GM21390 (cell line): ENCODE data around the gene CDCA7.
"Not testable (repeated sequence)": the region's sequence is repeated elsewhere in the genome, so short reads cannot be mapped to it uniquely, and the experiment has no call there.

Experiments
- ATAC-seq: cut with Tn5 transposase; IDR thresholded peaks from one replicate; pipeline ENCODE4 v1.9.1; 2021; ENCODE audit not compliant: unreplicated experiment

CDCA7 gene

DNA sequence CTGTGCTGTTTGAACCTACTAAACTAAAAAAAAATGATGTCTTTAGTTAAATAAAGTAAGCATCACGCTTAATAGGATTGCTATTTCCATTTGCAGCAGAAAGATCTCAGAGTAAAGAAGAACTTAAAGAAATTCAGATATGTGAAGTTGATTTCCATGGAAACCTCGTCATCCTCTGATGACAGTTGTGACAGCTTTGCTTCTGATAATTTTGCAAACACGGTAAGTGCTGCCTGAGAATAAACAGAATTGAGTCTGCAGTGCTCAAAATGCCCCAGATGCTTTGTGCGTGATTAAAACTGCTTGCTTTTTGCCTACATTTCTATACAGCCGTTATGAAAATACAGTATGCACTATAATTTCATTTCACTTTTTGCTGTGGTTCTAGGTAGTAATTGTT lies 3.9 kb downstream of the CDCA7 start:
- no peak for ATAC-seq

DNA sequence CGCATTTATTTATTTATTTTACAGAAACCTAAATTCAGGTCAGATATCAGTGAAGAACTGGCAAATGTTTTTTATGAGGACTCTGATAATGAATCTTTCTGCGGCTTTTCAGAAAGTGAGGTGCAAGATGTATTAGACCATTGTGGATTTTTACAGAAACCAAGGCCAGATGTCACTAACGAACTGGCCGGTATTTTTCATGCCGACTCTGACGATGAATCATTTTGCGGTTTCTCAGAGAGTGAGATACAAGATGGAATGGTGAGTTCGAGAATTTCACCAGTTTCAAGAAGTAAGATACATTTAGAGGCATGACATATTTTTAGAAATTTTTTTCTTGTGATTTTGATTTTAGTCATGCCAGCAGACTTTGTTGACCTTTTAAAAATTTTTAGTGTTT lies 4.6 kb downstream of the CDCA7 start:
- ATAC-seq, result peak; percentile 40

DNA sequence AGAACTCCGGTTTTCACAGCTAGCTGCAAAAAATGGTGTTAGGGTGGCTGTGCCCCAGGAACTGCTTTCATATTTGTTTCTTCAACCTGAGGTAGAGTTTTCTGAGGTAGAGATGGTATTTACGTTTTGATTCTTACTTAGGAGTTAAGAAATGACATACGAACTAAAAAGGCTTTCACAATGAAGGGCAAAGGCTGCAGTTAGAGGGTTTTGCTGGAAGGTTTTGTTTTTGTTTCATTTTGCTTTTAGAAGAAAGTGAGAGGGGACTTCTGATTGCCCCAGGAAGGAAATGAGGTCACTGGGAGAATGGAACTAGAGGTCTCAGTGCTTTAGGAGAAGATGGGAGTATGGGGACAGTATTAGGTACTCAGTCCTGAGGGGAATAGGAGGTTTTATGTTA lies 15.5 kb downstream of the CDCA7 start:
- ATAC-seq, result no peak

DNA sequence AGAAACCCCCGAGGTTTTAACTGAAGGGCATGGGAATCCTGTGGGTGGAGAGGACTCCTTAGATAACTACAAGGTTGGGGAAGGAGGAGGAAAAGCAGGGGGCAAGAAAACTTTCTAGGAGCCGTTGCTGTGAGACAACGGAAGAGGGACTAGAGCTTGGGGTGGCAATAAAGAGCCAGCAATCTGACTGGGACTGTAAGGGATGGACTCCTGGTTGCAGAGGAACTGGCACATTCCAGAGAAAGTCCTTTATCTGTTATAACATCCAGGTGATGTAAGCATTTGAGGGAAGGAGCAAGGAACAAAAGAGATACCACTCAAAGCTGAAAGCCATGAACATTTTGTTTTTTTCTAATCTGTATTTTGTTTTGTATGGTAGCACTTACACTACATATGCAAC lies 16.4 kb downstream of the CDCA7 start:
- no peak for ATAC-seq

DNA sequence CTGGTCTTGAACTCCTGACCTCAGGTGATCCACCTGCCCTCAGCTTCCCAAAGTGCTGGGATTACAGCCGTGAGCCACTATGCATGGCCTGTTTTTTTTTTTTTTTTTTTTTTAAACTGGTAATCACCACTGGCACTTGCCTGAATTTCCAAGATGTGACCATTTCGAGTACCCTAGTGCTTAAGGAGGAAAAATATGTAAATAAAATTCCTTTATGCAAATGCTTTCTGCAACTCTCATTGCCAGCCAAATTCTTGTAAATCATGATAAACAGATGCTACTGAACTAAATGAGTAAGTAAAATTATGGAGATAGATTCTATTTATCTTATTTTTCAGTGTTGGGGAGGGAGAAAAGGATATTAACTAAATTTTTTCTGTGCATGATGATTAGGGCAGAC lies 18.6 kb downstream of the CDCA7 start:
- no peak for ATAC-seq

DNA sequence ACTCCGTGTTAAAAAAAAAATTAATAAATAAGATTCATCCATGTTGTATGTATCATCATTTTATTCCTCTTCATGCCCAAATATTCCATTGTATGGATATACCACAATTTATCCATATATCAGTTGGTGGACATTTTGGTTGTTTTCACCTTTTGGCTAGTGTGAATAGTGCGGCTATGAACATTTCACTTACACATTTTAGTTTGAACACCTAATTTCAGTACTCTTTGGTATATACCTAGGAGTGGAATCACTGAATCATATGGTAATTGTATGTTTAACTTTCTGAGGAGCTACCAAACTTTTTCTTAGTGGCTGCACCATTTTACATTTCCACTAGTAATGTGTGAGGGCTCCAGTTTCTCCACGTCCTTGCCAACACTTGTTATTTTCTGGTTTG lies 20.0 kb downstream of the CDCA7 start:
- no peak for ATAC-seq

DNA sequence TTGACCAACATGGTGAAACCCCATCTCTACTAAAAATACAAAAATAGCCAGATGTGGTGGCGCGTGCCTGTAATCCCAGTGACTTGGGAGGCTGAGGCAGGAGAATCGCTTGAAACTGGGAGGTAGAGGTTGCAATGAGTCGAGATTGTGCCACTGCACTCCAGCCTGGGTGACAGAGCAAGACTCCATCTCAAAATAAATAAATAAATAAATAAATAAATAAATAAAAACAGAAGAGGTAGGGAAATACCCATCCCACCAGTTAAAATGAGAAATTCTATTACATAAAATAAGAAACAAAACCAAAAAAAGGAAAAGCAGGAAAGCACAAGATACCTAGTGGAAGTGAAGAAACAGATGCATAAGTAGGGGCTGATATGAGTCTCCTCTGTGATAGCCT lies 30.9 kb downstream of the CDCA7 start:
- ATAC-seq, result not testable (repeated sequence)

DNA sequence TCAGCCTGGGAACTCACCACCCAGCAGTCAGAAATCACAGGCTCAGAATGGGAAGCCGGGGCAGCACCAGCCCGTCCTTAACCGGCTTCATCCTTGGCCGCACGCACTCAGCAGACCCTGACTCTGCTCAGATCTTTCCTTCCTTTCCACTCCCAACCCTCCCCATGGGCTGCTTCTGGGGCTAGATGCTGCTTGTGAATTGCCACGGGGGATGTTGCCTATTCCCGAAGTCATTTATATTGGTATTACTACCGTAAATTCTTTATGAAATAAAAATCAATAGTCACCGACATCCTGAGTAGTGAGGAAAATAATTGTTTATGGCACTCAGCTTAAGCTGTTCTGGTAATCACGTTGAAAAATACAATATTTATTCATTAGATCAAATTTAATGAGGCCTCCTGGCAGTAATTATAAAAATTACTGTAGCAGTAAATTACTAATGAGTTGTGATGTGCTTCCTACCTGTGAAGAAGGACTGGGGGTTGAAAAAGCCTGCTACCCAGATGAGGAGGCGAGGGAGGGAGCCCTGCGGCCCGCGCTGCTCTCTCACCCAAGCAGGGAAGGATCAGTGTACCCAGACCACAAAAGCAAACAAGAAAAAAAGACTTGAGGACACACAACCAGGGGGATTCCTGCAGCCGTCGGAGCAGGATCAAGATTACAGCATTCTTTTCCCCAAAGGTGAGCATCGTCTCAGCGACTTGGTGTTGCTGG lies 31.5 kb downstream of the CDCA7 start:
- no peak for ATAC-seq

DNA sequence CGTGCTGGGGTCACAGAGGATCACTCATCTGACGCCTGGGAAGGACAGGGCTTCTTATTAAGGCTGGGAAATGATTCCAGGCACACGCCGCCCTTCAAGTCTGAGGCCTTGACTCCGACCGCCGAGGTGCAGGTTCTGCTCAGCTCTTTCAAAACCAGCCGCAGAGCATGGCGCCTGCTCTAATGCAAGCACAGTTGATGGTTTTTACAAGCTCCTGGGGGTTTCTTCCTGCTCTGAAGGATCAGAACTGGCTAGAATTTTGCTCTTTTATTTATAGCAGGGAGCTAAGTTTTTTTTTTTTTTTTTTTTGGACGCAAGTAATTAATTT lies 32.0 kb downstream of the CDCA7 start:
- no peak for ATAC-seq

DNA sequence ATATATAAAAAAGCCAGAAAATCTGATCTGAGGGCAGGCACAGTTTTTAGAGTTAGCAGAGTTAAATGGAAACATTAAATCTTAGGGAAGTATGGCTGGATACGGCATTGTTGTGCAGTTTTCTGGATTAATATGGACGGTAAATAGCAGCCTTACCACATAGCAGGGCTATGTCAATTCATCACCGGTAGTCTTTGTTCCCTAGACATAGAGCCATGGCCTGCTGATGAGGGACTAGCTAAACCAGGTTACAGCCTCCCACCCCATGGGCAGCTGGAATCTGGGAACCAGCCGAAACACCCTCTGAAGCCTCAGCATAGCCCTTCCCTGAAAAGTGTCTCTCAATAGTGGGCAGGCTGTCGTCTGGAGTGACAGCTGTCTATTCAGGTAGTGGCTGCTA lies 32.4 kb downstream of the CDCA7 start:
- no peak for ATAC-seq

DNA sequence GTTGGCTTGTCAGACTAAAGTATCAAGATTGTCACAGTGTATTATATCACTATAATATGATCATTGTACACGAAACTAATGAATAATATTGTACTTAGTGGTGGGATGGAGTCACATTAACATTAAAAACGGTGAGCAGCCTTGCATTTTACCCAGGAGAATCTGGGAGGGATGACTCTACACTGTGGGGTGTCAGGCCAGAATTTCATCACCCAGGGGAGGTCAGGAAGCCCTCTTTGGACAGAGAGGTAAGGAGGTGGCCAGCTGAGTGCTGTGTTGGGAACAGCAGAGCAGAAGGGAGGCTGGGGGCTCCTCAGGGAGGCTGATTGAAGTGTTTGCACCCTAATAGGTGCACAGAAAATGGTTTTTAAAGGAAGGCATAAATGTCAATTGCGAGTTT lies 33.0 kb downstream of the CDCA7 start:
- no peak for ATAC-seq

DNA sequence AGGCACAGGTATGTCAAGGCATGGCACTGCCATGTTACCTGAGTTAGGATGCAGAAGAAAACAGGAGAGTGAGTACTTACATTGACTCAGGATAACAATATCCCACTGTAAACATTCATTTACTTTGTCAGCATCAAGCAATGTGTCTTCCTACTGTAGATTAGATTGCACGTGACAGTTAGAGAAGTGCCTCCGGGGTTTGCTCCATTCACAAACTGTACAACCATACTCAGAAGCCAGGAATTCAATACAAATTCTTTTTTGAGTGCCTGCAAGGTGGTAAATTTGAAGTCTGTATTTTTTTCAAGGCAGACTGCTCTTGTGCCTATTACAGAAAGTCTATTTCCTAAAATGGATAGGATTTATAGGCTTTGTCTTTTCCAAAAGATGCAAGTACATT lies 34.1 kb downstream of the CDCA7 start:
- no peak for ATAC-seq

DNA sequence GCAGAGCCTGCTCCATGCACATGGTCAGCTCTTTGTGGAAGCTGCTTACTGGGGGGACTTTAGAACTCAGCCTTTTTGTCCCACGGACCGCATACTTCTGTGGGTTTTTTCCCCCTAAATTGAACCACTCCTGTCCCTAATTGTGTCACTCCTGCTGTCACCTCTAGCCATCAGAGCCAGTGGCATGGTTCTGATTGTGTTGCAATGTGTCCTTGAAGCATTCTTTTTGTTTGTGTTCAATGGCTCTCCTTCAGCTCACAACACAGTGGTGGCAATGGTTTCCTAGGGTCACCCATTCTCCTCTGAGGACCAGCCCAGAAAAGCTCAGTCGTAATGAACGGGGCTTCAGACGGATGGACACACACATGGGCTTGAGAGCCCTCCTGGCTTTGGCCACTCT lies 35.4 kb downstream of the CDCA7 start:
- no peak for ATAC-seq

DNA sequence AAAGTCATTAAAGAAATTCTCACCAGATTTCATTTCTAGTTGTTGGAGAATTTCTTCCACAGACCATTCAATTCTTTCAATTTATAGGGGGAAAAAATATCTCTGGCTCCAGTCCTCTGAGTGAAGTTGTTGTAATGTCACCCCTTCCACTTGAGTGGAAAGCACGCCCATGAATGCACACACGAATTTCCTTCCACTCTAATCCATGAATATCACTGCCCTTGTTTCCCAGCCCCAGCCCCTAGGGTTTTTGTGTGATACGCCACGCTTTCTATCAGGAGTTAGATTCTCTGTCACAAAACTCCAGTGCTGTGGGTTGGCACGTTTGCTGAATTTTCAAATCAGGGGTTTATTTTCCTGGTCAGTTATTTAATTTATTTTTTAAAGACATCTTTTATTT lies 38.1 kb downstream of the CDCA7 start:
- no peak for ATAC-seq

DNA sequence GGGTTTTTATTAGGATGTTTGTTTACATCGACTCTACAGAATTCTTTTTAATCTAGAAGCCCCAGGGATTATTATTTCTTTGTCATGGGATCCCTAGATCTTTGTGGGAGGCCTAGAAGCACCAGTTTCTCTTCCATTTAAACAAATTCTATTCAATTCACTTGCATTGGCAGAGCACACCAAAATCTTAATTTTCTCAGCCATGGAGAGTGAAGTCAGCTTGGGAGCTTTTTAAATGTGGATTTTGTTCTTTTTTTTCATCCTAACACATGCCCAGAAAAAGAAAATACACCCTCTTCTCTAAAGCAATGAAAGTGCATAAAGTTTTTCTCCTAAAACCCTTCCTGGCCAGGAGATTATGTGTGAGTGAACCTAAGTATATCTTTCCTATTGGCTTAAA lies 38.5 kb downstream of the CDCA7 start:
- no peak for ATAC-seq

DNA sequence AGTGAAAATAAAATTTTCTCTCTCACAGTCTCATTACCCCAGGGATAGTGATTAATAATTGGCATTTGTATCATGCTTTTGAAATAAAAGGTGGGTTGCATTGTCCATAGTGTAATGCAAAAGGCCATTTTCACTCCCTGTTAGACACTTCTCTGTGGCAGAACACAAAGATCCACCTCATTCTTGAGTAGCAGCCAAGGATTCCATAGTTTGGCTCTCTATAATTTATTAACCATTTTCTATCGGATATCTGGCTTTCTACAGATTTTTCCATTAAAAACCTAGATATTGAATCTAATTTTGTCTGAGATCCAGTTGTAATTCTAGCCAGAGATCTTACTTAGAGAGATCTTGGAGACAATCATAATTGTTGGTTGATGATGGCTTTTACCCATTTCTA lies 39.0 kb downstream of the CDCA7 start:
- ATAC-seq, result no peak

DNA sequence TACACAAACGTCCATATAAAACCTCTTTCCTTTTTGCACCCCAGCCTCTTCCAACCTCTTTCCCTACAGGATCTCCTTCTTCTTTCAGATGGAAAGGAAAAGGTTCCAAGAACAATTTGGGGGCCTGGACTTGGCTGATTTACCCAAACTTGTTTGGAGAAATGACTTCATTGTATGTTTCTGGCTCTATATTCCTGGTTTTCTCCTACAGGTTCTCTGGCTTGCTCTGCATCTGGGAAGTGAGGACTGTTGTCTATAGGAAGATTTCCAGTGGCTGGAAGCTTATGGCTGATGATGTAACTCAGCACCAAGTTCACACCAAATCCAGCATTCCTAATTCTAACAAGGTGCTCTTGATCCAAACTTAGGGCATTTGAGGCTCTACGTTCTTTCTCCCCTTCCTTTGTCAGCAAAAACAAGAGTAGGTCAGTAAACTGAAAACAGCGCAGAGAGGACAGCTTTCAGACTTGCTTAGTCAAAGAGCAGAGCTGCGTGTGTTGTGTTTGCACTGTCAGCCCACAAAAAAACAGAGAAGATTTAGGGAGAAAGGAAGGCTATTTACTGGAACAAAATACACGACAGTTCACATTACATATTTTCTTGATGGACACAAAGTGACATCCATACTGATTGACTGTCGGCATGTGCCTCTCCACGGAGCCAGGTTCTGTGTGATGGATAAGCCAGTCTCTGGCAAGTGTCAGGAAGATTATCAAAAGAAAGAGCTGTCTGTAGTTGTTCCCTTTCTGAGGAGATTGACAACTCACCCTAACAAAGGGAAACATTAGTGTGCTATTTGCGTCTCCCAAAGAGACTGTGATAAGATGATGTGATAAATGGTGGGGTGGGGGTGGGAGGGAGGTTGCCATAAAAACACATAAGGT lies 39.7 kb downstream of the CDCA7 start:
- no peak for ATAC-seq

DNA sequence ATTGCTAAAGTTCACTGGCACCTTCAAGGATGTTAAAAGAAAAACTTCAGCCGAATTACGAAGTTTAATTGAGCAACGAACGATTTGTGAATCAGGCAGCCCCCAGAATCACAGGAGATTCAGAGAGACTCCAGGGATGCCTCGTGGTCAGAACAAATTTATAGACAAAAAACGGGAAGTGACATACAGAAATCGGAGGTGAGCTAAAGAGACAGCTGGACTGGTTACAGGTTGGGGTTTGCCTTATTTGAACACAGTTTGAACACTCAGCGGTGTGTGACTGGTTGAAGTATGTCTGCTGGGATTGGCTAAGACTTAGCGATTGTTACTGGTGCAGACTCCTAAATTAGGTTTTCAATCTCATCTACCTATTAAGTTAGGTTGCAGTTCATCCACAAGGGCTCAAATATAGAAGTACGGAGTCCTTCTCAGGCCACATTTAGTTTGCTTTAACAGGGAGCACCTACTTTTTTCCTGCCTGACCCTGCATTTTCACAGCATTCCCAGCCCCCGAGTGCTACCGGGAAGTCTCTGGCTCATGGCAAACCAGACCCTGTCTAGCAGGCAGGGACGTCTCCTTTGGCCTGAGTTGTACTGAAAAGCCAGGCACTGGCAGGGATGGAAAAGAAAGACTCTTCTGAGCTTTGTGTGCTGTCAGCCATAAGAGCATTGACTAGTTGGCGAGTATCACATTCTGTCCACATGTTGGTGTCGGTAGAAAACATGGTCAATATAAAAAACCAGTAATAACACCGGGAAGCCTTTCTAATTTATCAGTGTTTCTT lies 41.1 kb downstream of the CDCA7 start:
- ATAC-seq, result no peak

DNA sequence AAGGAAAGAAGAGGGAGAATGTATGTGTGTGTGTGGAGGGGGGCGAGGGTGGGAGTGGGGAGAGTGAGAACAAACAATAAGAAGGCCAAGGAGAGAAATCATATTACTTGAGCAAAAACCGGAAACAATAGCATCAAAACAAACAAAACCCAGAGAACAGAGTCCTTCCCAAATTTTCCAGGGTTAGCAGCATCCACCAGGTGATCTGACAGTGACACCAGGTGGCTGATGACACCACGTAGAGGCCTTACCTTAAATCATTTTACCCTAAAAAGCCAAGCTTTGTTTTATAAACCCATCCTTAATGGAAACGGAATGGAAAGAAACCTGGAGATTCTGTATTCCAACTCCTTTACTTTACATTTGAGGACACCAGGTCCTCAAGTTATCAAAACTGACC lies 42.9 kb downstream of the CDCA7 start:
- no peak for ATAC-seq

DNA sequence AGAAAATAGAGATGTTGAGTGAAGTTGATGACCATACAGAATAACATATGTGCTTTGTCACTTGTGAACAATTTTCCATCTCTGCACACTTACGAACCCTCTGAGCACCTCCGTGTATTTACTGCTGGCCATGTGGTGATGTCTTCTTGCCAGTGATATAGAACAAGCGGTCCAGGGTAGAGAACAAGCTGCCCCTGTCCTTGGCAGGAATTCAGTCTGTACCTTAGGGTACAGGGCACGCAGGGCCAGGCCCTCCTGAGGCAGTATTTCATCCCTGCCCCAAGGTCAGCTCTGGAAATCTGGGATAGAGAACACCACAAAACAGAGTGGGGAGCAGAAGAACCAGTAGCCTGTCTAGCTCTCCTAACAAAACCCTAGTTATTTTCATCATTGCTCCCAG lies 44.6 kb downstream of the CDCA7 start:
- no peak for ATAC-seq

DNA sequence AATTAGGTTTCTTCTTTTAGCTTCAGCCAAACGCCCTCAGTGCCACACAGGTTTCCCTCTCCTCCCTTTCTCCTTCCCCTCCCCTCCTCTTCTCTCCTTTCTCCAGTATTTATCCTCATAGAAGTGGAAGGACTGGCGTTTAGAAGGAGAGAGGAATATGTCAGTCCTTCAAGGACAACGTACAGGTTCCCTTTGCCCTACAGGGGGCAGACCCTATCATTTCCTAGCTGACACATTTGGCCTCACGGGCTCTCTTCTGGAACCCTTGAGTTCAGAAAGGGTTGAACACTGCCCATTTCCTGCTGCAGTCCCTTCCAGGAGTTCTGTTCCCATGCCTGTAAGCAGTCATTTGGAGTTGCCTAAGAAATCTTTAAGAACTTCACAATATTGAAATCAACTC lies 46.1 kb downstream of the CDCA7 start:
- ATAC-seq, result no peak
